ENCODE measurements around the gene LRRC53. TPM values are rescaled to one million over a fixed set of nuclear protein-coding genes. Genes with fewer than 3 reads are reported as not detected.

LRRC53 gene
- total RNA-seq, 2 experiments from 2014 or later = not detected

GRCh38 chr1:74504125-74504932 lies 8.1 kb downstream of the LRRC53 start:
- CTCF ChIA-PET = interaction anchor here (1.5 kb wide), 1 partner anchor 8 kb away, joined by 3 read pairs; no protein-coding TSS in a partner anchor
- POLR2A ChIA-PET = no interaction called here

- ChIA-PET CTCF (no interaction called here), POLR2A (no interaction called here)
Measured at GRCh38 chr1:74502858-74503257, 9.6 kb downstream of the LRRC53 start.

DNA sequence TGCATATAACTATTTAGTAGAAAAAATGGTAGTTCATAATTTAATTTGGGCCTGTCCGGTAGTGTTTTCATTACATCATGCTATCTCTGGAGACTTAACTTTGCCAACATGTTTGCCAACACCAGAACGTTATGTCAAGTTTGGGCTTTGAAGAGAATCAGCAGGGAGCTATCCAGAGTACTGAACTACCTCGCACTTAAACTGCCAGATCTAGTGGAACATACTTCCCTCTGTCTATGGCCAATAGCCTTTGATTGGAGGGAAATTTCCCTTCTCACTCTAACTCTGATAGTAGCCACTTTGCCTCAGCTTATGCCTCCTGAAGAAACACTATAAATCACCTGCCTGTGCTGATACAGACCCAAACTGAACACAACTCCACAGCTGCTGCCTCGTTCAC lies 10.0 kb downstream of the LRRC53 start:
- CTCF ChIA-PET = no interaction called here
- POLR2A ChIA-PET = no interaction called here

DNA sequence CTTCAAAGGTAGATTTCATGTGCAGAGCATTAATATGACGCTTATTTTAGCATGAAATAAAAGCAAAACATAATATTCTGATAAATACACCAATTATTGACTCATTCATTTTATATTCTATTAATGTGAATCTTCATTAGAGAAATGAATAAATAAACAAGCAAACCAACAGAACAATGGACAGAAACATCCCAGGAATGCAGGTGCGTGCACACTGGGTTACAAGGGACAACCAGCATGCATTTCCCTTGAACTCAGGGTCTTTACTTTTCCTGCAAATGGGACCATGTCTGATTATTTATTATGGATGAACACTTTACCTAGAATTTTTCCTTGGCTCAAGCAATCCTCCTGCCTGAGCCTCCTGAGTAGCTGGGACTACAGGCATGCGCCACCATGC lies 13.5 kb downstream of the LRRC53 start:
- ChIA-PET CTCF (no interaction called here), POLR2A (no interaction called here)

- POLR2A ChIA-PET = no interaction called here
- CTCF ChIA-PET = no interaction called here
Measured at GRCh38 chr1:74496669-74497068, 15.7 kb downstream of the LRRC53 start.

- POLR2A ChIA-PET = no interaction called here
- CTCF ChIA-PET = no interaction called here
Measured at GRCh38 chr1:74486036-74486435, 26.4 kb downstream of the LRRC53 start.

- CTCF ChIA-PET = no interaction called here
- POLR2A ChIA-PET = no interaction called here
Measured at GRCh38 chr1:74485622-74486021, 26.8 kb downstream of the LRRC53 start.

DNA sequence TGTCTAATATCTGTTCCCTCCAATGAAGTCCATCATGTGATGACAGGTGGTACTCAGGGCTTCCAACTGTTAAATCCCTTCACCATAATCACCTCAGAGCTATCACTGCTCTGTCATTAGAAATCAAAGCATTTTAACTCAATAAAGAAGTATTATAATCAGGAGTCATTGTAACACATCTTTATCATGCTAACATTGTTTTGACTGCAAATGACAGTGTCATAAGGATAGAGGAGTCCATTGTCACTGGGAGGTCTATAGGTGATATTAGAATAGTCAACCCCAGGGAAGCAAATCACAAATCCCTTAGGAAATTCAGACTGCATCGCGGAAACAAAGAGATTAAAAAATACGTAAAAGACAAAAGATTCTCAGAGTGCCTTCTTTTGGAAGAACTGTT lies 30.8 kb downstream of the LRRC53 start:
- CTCF ChIA-PET = no interaction called here
- POLR2A ChIA-PET = no interaction called here

- CTCF ChIA-PET = no interaction called here
Measured at GRCh38 chr1:74480068-74480467, 32.3 kb downstream of the LRRC53 start.

GRCh38 chr1:74478979-74479378 lies 33.4 kb downstream of the LRRC53 start:
- ChIA-PET POLR2A (no interaction called here), CTCF (no interaction called here)

More at GRCh38 chr1:74480068-74480467, 32.3 kb downstream of the LRRC53 start:
- POLR2A ChIA-PET = no interaction called here

- CTCF ChIA-PET = interaction anchor here (0.6 kb wide), 1 partner anchor 1019 kb away, joined by 4 read pairs; no protein-coding TSS in a partner anchor
Measured at GRCh38 chr1:74474585-74474984, 37.8 kb downstream of the LRRC53 start.

DNA sequence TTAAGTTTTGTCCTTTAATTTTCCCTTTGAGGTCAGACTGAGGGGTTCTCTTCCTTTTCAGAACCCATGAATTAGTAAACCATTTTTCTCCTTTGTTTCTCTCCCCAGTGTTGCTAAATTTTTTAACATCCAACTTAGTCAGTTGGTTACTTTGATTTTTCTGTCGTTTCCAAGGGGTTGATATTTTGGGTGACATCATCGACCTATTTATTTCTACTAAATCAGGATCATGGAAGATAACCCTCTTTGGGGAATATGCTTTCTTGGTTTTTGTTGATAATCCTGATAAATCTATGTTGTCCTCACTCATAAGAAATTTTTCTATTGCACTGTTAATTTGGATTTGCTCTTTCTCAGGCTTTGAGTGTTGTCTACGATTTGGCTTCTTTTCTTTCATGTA lies 40.9 kb downstream of the LRRC53 start:
- ChIA-PET POLR2A (no interaction called here), CTCF (no interaction called here)

More at GRCh38 chr1:74474585-74474984, 37.8 kb downstream of the LRRC53 start:
- POLR2A ChIA-PET = no interaction called here

GRCh38 chr1:74470936-74471335 lies 41.5 kb downstream of the LRRC53 start:
- ChIA-PET CTCF (no interaction called here), POLR2A (no interaction called here)

DNA sequence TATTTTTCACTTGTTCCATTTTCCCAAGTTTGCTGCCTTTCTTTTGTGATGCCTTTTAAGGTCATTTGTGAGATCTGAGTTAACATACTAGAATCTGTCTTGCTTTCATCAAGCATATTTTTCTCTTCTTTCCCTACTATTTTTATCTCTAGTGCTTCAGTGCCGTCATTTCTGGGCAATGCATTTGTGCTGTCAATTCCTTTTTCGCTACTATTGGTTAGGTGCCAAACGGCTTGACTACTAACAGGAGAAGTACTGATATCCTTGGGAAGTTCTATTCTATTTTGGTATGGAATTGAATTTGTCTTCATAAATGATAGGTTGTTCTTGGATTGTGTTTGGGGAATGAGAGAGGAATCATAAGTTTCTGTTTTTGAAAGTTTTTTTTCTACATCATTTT lies 42.2 kb downstream of the LRRC53 start:
- ChIA-PET POLR2A (no interaction called here), CTCF (no interaction called here)

DNA sequence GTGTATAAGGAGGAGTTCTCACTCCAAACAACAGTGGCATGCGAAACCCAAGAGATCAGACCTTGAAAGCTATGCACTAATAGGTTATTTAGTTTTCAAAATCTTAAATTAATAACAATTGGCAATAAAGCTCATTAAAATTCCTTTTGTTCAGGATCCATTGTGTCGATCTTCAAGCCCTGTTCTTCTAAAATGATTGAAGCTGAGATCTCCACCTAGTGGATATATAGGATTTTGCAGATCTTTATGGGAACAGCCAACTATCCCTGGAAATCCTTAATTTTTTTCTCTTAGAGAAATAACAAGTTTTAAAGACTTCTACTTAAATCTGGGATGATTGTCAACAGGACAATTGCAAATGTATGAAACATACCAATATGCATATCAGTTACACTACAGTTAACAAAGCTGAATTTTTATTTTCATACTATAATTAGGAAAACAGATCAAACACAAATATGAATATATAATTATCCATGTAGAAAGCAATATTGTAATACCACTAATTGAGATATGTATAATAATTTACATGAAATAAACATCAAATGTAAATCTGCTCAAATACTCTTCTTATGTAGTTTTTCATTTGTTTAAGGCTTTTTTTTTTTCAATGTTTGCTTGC lies 43.3 kb downstream of the LRRC53 start:
- ChIA-PET POLR2A (no interaction called here), CTCF (no interaction called here)

- POLR2A ChIA-PET = no interaction called here
- CTCF ChIA-PET = no interaction called here
Measured at GRCh38 chr1:74467786-74468377, 44.5 kb downstream of the LRRC53 start.

GRCh38 chr1:74465193-74465681 lies 47.2 kb downstream of the LRRC53 start:
- CTCF ChIA-PET = no interaction called here
- POLR2A ChIA-PET = no interaction called here

DNA sequence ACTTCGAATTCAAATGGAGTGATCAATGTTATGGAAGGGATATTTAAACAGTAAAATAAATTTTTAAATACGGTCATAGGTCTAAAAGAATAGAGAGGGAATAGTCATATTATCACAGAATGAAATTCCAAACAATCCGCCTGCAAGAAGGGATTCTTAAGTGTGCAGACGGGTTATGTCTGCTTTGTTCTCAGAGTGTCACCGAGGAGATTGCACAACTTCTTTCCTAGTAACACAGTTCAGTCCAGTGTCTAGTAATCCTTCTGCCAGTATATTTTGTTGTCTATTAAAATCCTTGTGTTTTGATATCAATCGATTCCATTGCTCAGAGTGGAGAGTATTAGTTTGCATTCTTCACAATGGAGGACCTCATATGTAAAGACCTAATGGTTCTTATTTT lies 48.4 kb downstream of the LRRC53 start:
- ChIA-PET CTCF (no interaction called here), POLR2A (no interaction called here)

DNA sequence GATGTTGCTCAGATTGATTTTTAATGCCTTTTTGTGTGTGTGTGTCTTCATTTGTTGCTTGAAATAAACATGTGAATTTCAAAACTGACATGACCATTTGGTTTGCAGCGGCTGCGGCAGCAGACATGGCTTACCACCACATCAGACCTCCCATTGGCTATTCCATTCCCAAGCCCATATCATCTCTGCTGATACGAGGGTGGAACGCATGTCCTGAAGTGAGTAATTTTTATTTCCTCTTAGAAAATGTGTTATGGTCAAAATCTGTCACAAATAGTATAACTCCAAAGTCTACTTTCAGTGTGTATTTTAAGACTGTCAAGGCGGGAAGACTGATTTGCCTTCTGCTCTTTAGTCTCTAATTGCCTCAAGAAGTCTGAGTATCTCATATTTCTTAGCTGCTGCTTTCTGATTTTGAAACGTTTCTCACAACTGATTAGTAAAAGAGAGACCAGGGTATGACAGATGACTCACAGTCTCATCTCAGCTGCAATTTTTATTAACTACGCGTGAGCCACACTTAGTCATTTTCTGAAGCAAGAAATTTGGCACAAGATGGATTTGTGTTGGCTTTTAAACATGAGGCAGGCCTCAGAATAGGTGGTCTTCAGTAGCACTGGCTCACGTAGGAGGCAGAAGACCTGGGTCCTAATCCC lies 49.0 kb downstream of the LRRC53 start:
- ChIA-PET CTCF (no interaction called here), POLR2A (no interaction called here)

GRCh38 chr1:74457253-74457652 lies 55.2 kb downstream of the LRRC53 start:
- POLR2A ChIA-PET = no interaction called here
- CTCF ChIA-PET = no interaction called here

DNA sequence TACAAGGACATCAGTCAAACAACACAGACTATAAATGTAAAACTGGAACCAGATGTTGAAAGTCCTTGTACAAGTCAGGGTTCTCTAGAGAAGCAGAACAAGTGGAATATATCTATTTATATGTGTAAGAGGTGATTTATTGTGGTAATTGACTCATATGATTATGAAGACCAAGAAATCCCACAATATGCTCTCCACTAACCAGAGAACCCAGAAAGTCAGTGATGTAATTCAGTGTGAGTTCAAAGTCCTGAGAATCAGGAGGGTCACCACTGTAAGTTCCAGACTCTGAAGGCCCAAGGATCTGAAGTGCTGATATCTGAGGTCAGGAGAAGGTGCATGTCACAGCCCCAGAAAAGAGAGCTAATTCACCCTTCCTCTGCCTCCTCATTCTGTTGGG lies 57.0 kb downstream of the LRRC53 start:
- ChIA-PET POLR2A (no interaction called here), CTCF (no interaction called here)
